NCI-H345 treated with DMSO at 0.1 percent for 48 hours (cell line): Measurements from ENCODE around the gene CFAP92.
"Not testable (repeated sequence)": the region's sequence is repeated elsewhere in the genome, so short reads cannot be mapped to it uniquely, and the experiment has no call there.

ENCODE experiments used
- DNase-seq: peaks from one replicate; lab custom pipeline; 2025; ENCODE audit not compliant: unreplicated experiment; lab: John Stamatoyannopoulos, UW

Gene CFAP92

DNA sequence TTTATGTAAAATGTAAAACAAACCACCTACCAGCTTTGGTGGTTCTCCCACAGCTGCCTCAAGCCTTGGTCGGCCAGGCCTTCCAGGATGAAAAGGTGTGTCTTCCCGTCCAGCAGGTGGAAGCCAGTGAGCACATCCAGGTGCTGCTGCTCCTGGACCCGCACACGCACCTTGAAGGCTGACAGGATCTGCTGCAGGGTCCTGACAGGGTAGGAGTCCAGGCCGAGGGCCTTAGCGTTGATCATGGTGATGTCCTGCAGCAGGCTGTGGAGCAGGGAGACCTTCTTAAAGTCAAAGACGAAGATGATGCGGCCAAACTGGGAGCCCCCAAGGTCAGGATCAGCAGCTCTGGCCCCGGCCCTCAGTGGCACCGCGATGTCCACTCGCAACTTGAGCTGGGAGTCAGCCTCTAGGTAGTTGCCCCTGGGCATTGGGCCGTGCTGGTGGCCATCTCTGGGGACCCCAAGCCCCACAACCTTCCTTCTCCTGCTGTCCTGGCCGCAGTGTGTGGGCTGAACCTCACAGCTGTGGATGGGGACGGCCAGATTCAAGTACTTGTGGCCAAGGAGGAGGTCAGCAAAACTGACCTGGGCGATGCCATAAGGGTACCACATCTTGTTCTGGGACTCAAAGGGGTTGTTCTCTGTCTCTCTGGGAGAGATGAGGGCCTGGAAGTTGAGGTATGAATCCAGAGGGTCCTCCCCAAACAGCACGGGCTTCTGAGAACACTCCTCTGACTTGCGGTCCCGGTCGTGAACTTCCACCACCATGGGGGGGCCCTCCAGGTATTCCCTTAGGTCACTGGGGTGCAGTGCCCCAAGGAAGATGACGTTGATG, 48.6 kb downstream of the CFAP92 start:
- DNase-seq, result no peak

DNA sequence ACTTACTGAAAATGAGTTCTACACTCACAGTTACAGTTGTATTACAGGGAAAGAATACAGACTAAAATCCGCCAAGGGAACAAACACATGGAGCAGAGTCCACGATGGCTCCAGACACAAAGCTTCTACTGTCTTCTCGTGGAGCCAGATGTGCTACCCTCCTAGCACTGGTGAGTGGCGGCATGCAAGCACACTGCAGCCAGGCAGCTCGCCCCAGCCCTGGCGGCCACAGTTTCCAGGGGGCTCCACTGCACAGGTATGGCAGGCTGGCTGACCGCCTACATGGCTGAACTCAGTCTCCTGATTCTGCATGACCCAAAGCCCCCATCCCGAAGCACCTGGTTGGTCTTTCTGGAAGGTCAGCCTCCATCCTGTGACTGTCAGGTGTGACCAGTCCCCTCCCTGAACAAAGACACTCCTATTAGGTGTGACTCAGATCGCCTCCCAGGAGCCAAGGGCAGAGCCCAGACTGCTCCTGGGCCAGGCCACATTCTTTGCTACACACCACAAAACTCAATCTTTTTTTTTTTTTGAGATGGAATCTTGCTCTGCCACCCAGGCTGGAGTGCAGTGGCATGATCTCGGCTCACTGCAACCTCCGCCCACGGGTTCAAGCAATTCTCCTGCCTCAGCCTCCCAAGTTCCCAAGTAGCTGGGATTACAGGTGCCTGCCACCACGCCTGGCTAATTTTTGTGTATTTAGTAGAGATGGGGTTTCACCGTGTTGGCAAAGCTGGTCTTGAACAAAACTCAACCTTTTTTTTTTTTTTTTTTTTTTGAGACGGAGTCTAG, 51.5 kb downstream of the CFAP92 start:
- no peak for DNase-seq

DNA sequence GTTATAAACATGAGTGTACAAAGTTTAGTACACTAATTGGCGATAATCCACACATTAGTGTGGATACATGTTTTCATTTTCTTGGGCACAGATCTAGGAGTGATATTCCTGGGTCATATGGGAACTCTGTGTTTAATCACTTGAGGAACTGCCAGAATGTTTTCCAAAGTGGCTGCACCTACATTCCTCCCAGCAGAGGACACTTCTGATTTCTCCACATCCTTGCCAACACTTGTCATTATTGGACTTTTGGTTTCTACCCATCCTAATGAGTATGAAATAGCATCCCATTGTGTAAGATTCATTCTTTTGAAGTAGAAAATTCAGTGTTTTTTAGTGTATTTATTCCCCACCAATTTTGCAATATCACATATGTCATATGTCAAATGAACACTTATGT, 53.6 kb downstream of the CFAP92 start:
- no peak for DNase-seq

DNA sequence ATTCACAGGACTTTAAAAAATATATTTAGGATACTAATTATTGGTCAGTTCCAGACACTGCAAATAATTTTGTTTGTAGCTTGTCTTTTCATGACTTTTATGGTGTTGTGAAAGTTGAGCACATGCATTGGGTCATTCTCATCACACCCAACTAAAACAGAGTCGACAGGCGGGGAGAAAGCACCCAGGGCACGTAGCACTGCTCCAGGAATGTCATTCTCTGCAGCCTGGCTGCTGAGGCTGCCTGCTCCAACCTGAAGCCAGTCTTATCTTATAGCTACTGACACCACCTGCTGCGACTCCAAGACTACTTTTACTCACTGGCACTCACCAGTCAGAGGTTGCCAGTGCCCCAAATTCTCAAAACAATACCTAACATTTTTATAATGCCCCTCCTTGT, 57.5 kb downstream of the CFAP92 start:
- DNase-seq, result no peak

GRCh38 chr3:128935922-128936321, 58.0 kb downstream of the CFAP92 start:
- no peak for DNase-seq

- no peak for DNase-seq
Observed at GRCh38 chr3:128933922-128934253, 60.0 kb downstream of the CFAP92 start.

- no peak for DNase-seq
Observed at GRCh38 chr3:128933213-128933921, 60.5 kb downstream of the CFAP92 start.

DNA sequence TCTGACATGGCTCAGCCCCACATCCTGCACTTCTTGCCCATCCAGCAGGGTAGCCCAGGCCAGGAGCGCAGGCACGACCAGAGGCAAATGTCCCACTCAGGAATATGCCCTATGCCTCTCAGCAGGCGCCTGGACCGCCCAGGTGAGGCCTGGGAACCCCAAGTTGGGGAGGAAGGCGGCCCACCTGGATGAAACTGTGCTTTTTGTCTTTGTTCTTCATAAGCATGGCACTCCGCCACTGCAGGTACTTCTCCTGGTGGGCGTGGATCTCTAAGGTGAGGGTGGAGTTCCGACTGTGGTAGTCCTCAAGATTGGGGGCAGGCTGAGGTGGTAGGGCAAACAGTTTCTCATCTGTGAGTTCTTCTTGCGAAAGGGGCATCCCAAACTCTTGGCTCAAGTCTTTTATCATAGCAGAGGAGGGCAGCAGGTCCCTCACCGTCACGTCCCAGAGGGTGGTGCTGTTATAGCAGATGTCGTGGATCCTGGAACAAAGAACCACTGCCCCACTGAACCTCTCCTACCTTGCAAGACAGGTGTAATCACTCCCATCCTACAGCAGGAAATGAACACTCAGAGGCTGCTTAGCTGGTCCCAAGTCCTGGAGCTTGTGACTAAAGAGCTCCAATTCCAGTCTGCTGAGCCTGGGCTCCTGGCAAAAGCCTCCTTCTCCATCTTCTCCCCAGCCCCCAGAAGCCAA, 61.2 kb downstream of the CFAP92 start:
- no peak for DNase-seq

- DNase-seq, result no peak
Observed at GRCh38 chr3:128931046-128931445, 62.8 kb downstream of the CFAP92 start.

DNA sequence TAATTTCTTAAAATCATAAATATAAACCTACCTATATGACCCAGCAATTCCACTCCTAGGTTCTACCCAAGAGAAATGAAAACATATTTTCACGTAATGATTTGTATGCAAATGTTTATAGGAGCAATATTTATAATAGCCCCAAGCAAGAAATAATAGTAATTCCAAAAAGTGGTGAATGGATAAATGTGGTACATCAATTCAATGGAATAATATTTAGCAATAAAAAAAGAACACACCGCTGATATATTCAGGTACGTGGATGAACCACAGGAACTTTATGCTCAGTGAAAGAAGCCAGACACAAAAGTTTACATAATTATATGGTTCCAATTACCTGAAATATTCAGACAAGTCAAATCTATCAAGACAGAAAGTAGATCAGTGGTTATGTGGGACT, 64.5 kb downstream of the CFAP92 start:
- DNase-seq, result no peak

DNA sequence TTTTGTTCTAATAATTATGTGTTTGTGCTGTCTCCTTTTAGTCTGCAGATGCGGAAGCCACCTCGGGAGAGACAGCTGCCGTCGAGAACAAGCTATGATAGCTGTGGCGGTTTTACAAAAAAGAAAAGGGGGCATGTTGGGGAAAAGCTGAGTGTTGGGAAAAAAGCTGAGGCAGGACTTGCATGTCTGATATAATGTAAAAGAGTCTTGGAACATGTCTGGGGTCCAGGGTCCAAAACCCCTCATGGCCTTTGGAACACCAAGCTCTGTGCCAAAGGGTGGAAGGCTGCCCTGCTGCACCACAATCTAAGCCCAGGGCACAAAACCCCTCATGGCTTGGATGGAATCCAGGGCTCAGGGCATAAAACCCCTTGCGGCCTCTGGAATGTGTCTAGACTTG, 69.9 kb downstream of the CFAP92 start:
- not testable (repeated sequence) for DNase-seq

- no peak for DNase-seq
Observed at GRCh38 chr3:128923576-128923975, 70.3 kb downstream of the CFAP92 start.

GRCh38 chr3:128922804-128923459, 70.9 kb downstream of the CFAP92 start:
- DNase-seq, result no peak

GRCh38 chr3:128919988-128920387, 73.9 kb downstream of the CFAP92 start:
- DNase-seq, result no peak

DNA sequence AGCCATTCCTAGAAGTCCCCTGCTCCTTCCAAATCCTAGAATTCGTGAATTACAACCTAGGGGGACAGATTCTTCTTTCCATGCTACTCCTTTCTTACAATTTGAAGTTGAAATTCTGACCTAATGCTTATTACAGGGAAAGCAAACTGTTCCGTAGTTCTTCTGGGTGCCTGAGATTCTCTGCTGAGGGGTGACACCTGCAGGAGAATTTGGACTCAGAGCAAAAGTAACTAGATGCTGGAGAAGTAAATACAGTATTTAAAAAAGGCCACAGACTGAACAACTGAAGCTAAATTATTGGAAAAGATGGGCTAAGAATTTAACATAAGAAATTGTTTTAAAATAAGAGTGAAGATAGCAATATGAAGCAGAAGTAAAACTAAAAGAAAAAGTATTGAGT, 76.6 kb downstream of the CFAP92 start:
- DNase-seq, result no peak

DNA sequence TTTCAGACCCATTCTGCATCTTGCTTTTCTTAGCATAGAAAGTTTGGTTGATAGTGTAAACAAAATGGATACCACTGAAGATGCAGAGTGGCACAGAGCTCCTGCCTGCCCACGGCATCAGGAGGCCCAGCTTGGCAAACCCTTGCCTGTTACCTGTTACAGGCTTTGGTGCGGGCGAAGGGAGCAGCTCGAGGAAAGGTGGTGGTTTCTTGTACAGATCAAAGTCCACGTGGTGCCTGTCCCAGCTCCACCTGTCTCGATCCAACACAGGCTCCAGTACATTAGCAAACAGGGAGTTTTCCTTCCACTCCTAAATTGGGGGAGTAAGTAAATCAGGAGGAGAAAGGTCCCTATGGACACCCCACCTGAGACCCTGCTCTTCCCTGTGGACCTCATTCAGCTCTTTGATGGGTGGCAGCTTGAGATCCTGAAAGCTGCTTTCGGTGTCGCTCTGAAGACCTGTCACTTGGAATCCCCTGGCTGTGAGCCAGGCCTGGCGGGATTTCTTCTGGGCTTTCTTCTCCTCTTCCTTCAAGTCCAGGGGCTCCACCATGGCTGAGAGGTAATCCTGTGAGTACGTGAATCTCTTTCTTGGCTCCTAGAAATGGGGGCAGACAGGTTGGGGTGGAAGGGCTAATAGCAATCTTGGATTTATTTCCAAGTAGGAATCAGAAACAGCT, 78.8 kb downstream of the CFAP92 start:
- DNase-seq, result no peak

DNA sequence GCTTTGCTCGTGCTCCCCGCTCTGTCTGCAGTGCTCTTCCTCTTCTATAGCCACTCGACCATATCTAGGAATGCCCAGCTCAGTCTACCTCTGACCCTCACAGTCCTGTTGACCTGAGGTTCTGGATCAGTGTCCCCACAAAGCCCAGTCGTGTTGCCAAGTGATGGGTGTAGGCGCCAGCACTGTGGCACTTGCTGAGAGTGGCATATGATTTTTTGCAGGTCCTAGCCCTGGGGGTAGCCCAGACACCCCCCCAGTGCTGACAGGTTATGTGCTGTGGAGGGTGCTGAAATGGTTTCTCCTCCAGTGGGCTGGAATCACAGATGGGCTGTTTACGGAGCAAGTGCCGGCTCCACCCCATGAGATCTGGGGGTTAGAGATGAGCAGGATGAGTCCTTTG, 82.0 kb downstream of the CFAP92 start:
- DNase-seq, result no peak

DNA sequence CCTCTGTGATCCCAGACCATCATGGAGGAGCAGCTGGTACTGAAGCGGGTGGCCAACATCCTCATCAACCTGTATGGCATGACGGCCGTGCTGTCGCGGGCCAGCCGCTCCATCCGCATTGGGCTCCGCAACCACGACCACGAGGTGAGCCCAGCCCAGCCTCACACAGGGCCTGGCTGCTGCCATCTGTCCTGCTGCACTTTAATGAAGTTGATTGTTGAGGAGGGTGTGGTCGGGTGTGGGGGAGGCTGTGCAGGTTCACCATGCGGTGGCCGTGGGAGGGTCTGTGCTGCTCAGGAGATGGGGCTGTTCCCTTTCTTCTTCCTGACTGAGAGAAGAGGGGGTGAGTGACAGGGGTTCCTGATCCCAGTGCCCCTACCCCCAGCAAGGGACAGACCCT, 83.9 kb downstream of the CFAP92 start:
- no peak for DNase-seq

DNA sequence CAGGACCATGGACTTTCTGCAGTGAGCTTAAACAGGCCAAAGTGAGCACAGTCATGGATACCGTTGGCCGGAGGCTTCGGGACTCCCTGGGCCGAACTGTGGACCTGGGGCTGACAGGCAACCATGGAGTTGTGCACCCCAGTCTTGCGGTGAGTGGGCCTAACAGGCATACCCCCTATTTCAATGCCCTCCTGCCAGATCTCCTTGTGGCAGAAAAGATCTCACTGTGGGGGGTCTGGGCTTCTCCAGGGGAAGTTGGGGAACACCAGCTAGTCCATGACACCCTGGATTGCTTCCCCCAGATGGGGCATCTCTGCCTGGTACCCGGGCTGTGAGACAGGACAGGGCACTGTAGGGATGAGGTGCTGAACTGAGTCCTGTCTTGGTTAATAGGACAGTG, 84.9 kb downstream of the CFAP92 start:
- no peak for DNase-seq
